GM13976 (cell line): ENCODE data around the gene COLEC12.

ENCODE experiments used
- DNase-seq: peaks from one replicate; pipeline ENCODE4 v3.0.0; 2012; ENCODE audit warnings: low spot score
- in situ Hi-C: fragments of 300-500 bp; cut with MboI; formaldehyde crosslinking; loops from one replicate; pipeline ENCODE4 v1.12.0; 2022; ENCODE audit warnings: low sequenced_read_pairs, mixed read lengths, inconsistent platforms; ENCODE audit not compliant: unreplicated experiment
- TF ChIP-seq, protein P1 (sequence below): IDR thresholded peaks from 2 replicates; pipeline ENCODE4 v1.5.1; 2012; ENCODE audit warnings: borderline replicate concordance, mild to moderate bottlenecking; ENCODE audit not compliant: insufficient read depth; ENCODE audit errors: extremely low read depth, missing control alignments, control extremely low read depth

COLEC12 gene

DNA sequence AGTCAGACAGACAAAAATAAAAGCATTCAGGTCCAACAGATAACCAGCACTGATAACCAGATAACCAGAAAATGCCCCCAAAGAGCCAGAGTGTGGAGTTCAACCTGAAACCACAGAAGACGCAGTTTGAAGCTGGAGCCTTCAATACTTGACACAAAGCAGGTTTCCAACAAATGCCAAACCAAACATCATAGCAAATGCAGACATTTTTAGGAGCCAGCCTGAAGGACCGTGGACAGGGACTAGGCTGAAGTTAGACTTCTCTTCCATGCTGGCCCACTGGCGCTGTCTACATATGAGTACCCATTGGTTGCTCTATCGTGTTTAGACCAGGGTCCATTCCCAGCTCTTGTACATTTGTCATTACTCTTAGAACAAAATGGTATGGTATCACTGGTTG is 9.9 kb downstream of the COLEC12 start:
- TF ChIP-seq, protein P1, sequence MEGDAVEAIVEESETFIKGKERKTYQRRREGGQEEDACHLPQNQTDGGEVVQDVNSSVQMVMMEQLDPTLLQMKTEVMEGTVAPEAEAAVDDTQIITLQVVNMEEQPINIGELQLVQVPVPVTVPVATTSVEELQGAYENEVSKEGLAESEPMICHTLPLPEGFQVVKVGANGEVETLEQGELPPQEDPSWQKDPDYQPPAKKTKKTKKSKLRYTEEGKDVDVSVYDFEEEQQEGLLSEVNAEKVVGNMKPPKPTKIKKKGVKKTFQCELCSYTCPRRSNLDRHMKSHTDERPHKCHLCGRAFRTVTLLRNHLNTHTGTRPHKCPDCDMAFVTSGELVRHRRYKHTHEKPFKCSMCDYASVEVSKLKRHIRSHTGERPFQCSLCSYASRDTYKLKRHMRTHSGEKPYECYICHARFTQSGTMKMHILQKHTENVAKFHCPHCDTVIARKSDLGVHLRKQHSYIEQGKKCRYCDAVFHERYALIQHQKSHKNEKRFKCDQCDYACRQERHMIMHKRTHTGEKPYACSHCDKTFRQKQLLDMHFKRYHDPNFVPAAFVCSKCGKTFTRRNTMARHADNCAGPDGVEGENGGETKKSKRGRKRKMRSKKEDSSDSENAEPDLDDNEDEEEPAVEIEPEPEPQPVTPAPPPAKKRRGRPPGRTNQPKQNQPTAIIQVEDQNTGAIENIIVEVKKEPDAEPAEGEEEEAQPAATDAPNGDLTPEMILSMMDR: no peak
- DNase-seq: no peak
- in situ Hi-C loops: no loop called here

GRCh38 chr18:490024-490366 is 10.5 kb downstream of the COLEC12 start:
- in situ Hi-C loops: no loop called here
- DNase-seq: no peak
- TF ChIP-seq, protein P1: no peak

DNA sequence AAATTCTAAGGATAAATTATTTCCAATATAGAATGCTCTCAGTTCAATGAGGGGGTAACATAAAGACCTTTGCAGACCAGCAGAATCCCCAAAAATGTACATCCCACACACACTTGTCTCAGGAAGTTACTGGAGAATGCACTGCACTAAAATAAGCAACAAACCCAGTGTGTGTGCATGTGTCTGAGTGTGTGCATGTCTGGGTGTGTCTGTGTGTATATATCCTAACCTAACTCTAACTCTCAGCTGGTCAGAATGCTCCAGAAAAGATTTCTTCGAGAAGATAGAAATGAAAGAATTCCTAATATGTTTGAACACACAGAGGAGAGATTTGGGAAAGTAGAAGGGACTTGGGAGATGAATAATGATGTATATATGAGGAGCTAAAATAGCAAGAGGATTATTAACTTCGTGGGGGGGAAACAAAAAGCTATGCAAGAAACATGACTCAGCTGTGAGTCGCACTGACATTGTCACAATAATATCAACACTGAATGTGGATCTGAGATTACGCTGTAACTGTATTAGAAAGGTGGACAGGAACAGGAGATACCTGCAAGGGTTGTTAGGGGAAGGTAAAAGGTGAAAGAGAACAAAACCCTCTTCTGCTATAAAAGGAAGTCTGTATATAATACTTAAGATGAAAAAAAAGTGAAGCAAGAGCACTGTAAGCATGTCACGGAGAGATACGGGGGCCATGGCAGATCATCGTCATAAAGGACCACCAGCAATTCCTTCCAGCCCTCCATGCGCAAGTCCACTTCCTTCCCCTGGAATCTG is 11.1 kb downstream of the COLEC12 start:
- in situ Hi-C loops: no loop called here
- DNase-seq: no peak
- TF ChIP-seq, protein P1: no peak

DNA sequence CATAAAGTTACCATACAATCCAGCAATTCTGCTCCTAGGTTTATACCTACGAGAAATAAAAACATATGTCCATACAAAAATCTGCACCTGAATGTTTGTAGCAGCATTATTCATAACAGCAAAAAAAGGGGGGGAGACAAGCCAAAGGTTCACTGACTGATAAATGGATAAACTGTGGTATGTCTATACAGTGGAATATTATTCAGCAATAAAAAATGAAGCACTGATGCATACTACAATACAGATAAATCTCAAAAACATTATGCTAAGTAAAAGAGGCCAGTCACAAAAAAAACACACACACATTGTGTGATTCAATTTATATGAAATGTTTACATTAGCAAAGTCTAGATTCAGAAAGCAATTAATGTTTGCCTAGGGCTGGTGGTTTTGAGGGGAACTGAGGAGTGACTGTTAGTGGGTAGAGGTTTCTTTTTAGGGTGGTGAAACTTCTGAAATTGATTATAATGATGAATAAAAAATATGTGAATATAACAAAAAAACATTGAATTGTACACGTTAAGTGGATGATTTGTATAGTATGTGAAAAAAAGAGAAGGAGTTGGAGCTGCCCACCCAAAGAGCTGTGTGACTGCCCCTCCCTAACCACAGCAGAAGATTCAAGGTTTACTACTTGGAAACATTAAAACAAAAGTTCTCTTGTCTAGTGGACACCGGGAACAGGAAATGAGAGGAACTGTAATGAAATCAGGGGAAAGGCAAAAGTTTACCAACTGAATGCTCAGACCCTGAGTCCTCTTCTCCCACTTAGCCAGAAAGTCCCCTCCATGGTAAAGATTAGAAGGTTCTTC is 13.4 kb downstream of the COLEC12 start:
- TF ChIP-seq, protein P1: no peak
- in situ Hi-C loops: no loop called here
- DNase-seq: no peak

GRCh38 chr18:484749-485464 is 15.6 kb downstream of the COLEC12 start:
- in situ Hi-C loops: no loop called here

GRCh38 chr18:478681-479080 is 21.8 kb downstream of the COLEC12 start:
- in situ Hi-C loops: no loop called here
- TF ChIP-seq, protein P1: no peak
- DNase-seq: no peak

More at GRCh38 chr18:484749-485464, 15.6 kb downstream of the COLEC12 start:
- TF ChIP-seq, protein P1: no peak
- no peak for DNase-seq
